Panc1 (cell line): ENCODE measurements around the gene SOX1. TPM values are rescaled to one million over a fixed set of nuclear protein-coding genes. Genes with fewer than 3 reads are reported as not detected.

Experiments
- ATAC-seq: fragments of 200-7000 bp; cut with Tn5 transposase; 2 replicates; pipeline ENCODE4 v1.9.1; 2020; ENCODE audit warnings: mild to moderate bottlenecking, moderate library complexity
- BruUV-seq: library from RNA; stranded (reverse); fragments of 400-500 nt; replicated peaks from 2 replicates; lab custom pipeline; 2021; lab: Mats Ljungman, UMichigan
- CTCF ChIA-PET: fragments of 300-600 bp; sonication (Branson Sonifier 250); formaldehyde crosslinking; loops from one replicate; lab custom pipeline; 2022; ENCODE audit warnings: antibody characterized with exemption; lab: Charles Lee
- POLR2A ChIA-PET: fragments of 300-600 bp; sonication (Branson Sonifier 250); formaldehyde crosslinking; loops from one replicate; lab custom pipeline; 2022; ENCODE audit warnings: antibody characterized with exemption; lab: Charles Lee
- DNase-seq: peaks from one replicate; pipeline ENCODE4 v3.0.0-alpha.2; 2010; ENCODE audit warnings: low read depth, low spot score
- H3K27ac ChIP-seq: 2 replicates; pipeline ENCODE4 v1.5.1; 2011; ENCODE audit warnings: mild to moderate bottlenecking, low read length, inconsistent platforms
- H3K27me3 ChIP-seq: fragments of 200-500 bp; sonication (Bioruptor generic); 2 replicates; pipeline ENCODE4 v1.6.0; 2014; ENCODE audit warnings: low read length, inconsistent platforms; ENCODE audit not compliant: control insufficient read depth, insufficient read depth
- H3K36me3 ChIP-seq: fragments of 200-500 bp; sonication (Bioruptor generic); 2 replicates; pipeline ENCODE4 v1.5.1; 2014; ENCODE audit warnings: inconsistent platforms, mild to moderate bottlenecking, low read length, moderate library complexity; ENCODE audit not compliant: control insufficient read depth, insufficient read depth
- H3K4me1 ChIP-seq: 2 replicates; pipeline ENCODE4 v1.5.1; 2011; ENCODE audit warnings: inconsistent platforms, mild to moderate bottlenecking, low read length, moderate library complexity; ENCODE audit not compliant: control insufficient read depth, insufficient read depth
- H3K4me3 ChIP-seq, 2 experiments: 2 replicates each; pipeline ENCODE4 v1.5.1; 2011 to 2012; ENCODE audit warnings: low read depth in 2 of 2, low read length in 2 of 2, mild to moderate bottlenecking in 2 of 2, inconsistent platforms in 1 of 2, moderate library complexity in 1 of 2
- H3K9me3 ChIP-seq: fragments of 200-500 bp; sonication (Bioruptor generic); 2 replicates; pipeline ENCODE4 v1.5.1; 2014; ENCODE audit warnings: low read depth, mild to moderate bottlenecking, inconsistent platforms, low read length, moderate library complexity; ENCODE audit not compliant: control insufficient read depth, insufficient read depth
- CTCF ChIP-seq: fragments of 450-650 bp; IDR thresholded peaks from 2 replicates; pipeline ENCODE4 v1.5.1; 2017; ENCODE audit warnings: mild to moderate bottlenecking
- POLR2AphosphoS5 ChIP-seq: IDR thresholded peaks from 2 replicates; pipeline ENCODE4 v1.6.1; 2012; ENCODE audit warnings: mild to moderate bottlenecking, low read depth, low read length, moderate library complexity
- REST ChIP-seq, 2 experiments: IDR thresholded peaks; 2 replicates each; pipeline ENCODE4 v1.6.1; 2011 to 2012; ENCODE audit warnings: low read depth in 2 of 2, control low read depth in 1 of 2, low read length in 1 of 2, mild to moderate bottlenecking in 1 of 2, moderate library complexity in 1 of 2; ENCODE audit not compliant: insufficient read depth in 1 of 2
- SIN3A ChIP-seq: IDR thresholded peaks from 2 replicates; pipeline ENCODE4 v1.6.1; 2012; ENCODE audit warnings: low read depth, mild to moderate bottlenecking, low read length, moderate library complexity, borderline replicate concordance; ENCODE audit not compliant: insufficient read depth
- TCF7L2 ChIP-seq: IDR thresholded peaks from 2 replicates; pipeline ENCODE4 v1.6.1; 2011; ENCODE audit warnings: mild to moderate bottlenecking, low read depth, low read length, inconsistent platforms
- in situ Hi-C: cut with HindIII; loops from 2 replicates; pipeline ENCODE4 v1.10.0; 2016; ENCODE audit warnings: low sequenced_read_pairs, low pct_unique_long_range_greater_than_20kb
- intact Hi-C: fragments of 100-400 bp; cut with micrococcal nuclease; formaldehyde crosslinking; loops from one replicate; pipeline ENCODE4 v1.10.0; 2022; ENCODE audit not compliant: unreplicated experiment
- total RNA-seq: library from RNA; stranded (reverse); gene quantifications from one replicate; pipeline ENCODE4 v1.2.1, GENCODE V29; 2021; ENCODE audit not compliant: unreplicated experiment

Gene SOX1
- total RNA-seq, 1 experiment from 2014 or later: not detected

GRCh38 chr13:112106478-112107141, 39.7 kb downstream of the SOX1 start:
- BruUV-seq: no TSS peak
- DNase-seq: no peak

GRCh38 chr13:112107289-112107688, 40.3 kb downstream of the SOX1 start:
- Histone ChIP-seq H3K4me3 (no peak overlapping the region), H3K9me3 (no peaks in the 10 kb centered on the region), H3K27me3 (peaks cover 8% of the 10 kb centered on the region), H3K4me1 (no peaks in the 10 kb centered on the region), H3K36me3 (no peaks in the 10 kb centered on the region), H3K27ac (no peak overlapping the region)
- ChIA-PET CTCF (no interaction called here), POLR2A (no interaction called here)
- DNase-seq: no peak
- no peak for ATAC-seq
- TF ChIP-seq SIN3A: no peak
- no peak for TF ChIP-seq REST (IDR thresholded peaks at IDR 0.05; ENCODE audit: insufficient read depth in 1 of 2, low read depth in 2 of 2, low read length in 1 of 2)
- TF ChIP-seq TCF7L2: no peak
- TF ChIP-seq POLR2AphosphoS5: no peak
- no peak for TF ChIP-seq CTCF
- no TSS peak for BruUV-seq
- intact Hi-C loops (no loop called here), in situ Hi-C loops (no loop called here)

More at GRCh38 chr13:112106478-112107141, 39.7 kb downstream of the SOX1 start:
- Histone ChIP-seq H3K27ac (no peak overlapping the region), H3K9me3 (no peaks in the 10 kb centered on the region), H3K36me3 (no peaks in the 10 kb centered on the region), H3K4me3 (no peak overlapping the region), H3K4me1 (no peaks in the 10 kb centered on the region), H3K27me3 (peaks cover 8% of the 10 kb centered on the region)
- TF ChIP-seq SIN3A (no peak), TCF7L2 (no peak), POLR2AphosphoS5 (no peak)
- CTCF ChIA-PET: no interaction called here
- intact Hi-C loops: no loop called here
- ATAC-seq: no peak
- in situ Hi-C loops: no loop called here
- POLR2A ChIA-PET: no interaction called here

- ChIA-PET CTCF (no interaction called here), POLR2A (no interaction called here)
- H3K27me3 ChIP-seq: peaks cover 8% of the 10 kb centered on the region
- no peaks in the 10 kb centered on the region for H3K4me1 ChIP-seq
- in situ Hi-C loops: no loop called here
- DNase-seq: no peak
- no peak overlapping the region for H3K27ac ChIP-seq
- no peaks in the 10 kb centered on the region for H3K36me3 ChIP-seq
- no peak overlapping the region for H3K4me3 ChIP-seq
- ATAC-seq: no peak
- intact Hi-C loops: no loop called here
- BruUV-seq: no TSS peak
- H3K9me3 ChIP-seq: no peaks in the 10 kb centered on the region
- TF ChIP-seq POLR2AphosphoS5 (no peak), CTCF (no peak), SIN3A (no peak), TCF7L2 (no peak), REST (IDR thresholded peaks at IDR 0.05; ENCODE audit: insufficient read depth in 1 of 2, low read depth in 2 of 2, low read length in 1 of 2) (no peak)
Observed at GRCh38 chr13:112110479-112110878, 43.5 kb downstream of the SOX1 start.
